ENCODE data around the gene TSPYL2.

Gene TSPYL2

DNA sequence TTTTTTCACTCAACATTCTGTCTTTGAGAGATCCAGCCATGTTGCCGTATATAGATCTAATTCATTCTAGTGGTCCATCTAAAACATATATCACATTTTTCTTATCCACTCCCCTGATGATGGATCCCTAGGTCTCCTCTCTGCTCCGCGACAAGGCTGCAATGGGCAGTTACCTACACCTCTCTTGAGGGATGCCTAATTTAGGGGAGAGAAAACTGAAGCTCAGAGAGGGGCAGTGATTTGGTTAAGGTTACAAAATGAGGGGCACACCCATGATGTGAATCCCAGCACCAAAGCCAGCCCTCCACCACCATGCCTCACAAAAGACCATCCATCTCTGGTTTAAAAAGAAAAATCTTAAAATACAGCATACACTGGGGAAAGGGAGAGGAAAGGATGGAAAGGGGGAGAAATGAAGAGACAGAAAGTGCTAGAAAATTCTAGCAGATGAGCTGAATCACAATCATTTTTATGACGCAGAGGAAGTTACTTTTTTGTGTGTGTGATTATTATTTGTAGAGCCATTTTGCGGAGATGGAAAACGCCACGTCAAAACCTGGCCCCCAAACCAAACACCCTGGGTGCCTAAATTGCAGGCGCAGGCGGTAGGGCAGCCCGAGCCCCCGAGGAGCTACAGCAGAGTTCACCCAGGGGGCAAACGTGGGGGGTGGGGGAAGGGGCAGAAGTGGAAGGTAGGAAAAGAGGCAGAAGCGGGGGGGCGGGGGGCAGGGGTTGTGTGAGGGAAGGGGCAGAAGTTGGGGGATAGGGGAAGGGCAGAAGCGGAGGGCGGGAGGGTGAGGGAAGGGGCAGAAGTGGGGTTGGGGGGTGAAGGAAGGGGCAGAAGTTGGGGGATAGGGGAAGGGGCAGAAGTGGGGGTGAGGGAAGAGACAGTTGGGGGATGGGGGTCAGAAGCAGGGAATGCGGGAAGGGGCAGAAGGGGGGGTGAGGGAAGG lies 1.3 kb upstream of the TSPYL2 start:
- FAIRE-seq (no peak), DNase-seq (ENCODE audit: insufficient read length, low spot score) (no peak)
- no peak for TF ChIP-seq CTCF (IDR thresholded peaks at IDR 0.05; ENCODE audit: insufficient read depth, missing control alignments)

- no peak for TF ChIP-seq CTCF (IDR thresholded peaks at IDR 0.05; ENCODE audit: insufficient read depth, missing control alignments)
- DNase-seq (ENCODE audit: insufficient read length, low spot score): no peak
- FAIRE-seq: no peak
Observed at GRCh38 chrX:53082773-53083616, 828 bp downstream of the TSPYL2 start.

GRCh38 chrX:53084043-53084570 lies 1.9 kb downstream of the TSPYL2 start:
- no peak for FAIRE-seq

DNA sequence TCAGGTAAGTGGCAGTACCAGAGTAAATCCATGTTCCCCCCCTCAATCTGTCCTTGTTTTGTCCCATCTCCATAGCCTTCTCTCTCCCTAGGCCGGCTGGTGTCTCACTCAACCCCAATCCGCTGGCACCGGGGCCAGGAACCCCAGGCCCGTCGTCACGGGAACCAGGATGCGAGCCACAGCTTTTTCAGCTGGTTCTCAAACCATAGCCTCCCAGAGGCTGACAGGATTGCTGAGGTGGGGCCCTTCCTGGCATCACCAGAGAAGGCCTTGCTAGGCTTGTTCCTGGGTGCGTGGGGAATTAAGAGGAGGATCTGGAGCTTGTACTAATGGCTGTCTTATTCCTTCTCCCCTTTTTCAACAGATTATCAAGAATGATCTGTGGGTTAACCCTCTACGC lies 2.7 kb downstream of the TSPYL2 start:
- DNase-seq (ENCODE audit: insufficient read length, low spot score) (no peak), FAIRE-seq (no peak)
- TF ChIP-seq CTCF (IDR thresholded peaks at IDR 0.05; ENCODE audit: insufficient read depth, missing control alignments): no peak

More at GRCh38 chrX:53084043-53084570, 1.9 kb downstream of the TSPYL2 start:
- no peak for TF ChIP-seq CTCF (IDR thresholded peaks at IDR 0.05; ENCODE audit: insufficient read depth, missing control alignments)
- no peak for DNase-seq (ENCODE audit: insufficient read length, low spot score)

DNA sequence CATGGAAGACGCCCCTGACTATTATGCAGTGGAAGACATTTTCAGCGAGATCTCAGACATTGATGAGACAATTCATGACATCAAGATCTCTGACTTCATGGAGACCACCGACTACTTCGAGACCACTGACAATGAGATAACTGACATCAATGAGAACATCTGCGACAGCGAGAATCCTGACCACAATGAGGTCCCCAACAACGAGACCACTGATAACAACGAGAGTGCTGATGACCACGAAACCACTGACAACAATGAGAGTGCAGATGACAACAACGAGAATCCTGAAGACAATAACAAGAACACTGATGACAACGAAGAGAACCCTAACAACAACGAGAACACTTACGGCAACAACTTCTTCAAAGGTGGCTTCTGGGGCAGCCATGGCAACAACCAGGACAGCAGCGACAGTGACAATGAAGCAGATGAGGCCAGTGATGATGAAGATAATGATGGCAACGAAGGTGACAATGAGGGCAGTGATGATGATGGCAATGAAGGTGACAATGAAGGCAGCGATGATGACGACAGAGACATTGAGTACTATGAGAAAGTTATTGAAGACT lies 3.6 kb downstream of the TSPYL2 start:
- no peak for DNase-seq (ENCODE audit: insufficient read length, low spot score)
- no peak for TF ChIP-seq CTCF (IDR thresholded peaks at IDR 0.05; ENCODE audit: insufficient read depth, missing control alignments)
- no peak for FAIRE-seq

GRCh38 chrX:53086464-53086863 lies 4.3 kb downstream of the TSPYL2 start:
- DNase-seq (ENCODE audit: insufficient read length, low spot score): no peak
- no peak for TF ChIP-seq CTCF (IDR thresholded peaks at IDR 0.05; ENCODE audit: insufficient read depth, missing control alignments)
- no peak for FAIRE-seq
